GM12865 (cell line): ENCODE data around the gene TRAM2.

ENCODE experiments used
- DNase-seq: peaks from one replicate; pipeline ENCODE4 v3.0.0; 2010; ENCODE audit warnings: low read depth
- H3K4me3 ChIP-seq: 2 replicates; pipeline ENCODE4 v1.5.1; 2011; ENCODE audit warnings: mild to moderate bottlenecking, low read depth, low read length, control low read depth
- TF ChIP-seq, protein P1 (sequence below): IDR thresholded peaks from 2 replicates; pipeline ENCODE4 v1.5.1; 2011; ENCODE audit warnings: low read length, control low read depth, low read depth, inconsistent platforms; ENCODE audit not compliant: insufficient read depth; ENCODE audit errors: missing control alignments

TRAM2 gene

DNA sequence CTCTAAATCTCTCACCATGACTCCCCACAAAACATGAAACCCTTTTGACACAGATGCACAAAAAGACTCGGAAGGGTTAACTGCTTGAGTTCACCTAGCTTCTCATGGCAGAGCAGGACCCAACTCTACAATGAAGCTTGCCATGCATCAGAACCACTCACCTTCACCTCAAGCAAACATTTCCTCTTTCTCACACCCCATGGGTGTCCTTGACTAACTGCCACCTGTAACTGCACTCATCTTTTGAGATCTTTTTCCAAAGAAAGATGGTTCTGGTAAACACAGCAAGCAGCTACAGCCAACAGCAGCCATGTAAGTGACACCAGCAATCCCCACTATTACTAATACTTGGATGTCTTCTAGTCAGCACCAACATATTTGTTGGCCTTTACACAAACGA lies 80.2 kb downstream of the TRAM2 start:
- TF ChIP-seq, protein P1, sequence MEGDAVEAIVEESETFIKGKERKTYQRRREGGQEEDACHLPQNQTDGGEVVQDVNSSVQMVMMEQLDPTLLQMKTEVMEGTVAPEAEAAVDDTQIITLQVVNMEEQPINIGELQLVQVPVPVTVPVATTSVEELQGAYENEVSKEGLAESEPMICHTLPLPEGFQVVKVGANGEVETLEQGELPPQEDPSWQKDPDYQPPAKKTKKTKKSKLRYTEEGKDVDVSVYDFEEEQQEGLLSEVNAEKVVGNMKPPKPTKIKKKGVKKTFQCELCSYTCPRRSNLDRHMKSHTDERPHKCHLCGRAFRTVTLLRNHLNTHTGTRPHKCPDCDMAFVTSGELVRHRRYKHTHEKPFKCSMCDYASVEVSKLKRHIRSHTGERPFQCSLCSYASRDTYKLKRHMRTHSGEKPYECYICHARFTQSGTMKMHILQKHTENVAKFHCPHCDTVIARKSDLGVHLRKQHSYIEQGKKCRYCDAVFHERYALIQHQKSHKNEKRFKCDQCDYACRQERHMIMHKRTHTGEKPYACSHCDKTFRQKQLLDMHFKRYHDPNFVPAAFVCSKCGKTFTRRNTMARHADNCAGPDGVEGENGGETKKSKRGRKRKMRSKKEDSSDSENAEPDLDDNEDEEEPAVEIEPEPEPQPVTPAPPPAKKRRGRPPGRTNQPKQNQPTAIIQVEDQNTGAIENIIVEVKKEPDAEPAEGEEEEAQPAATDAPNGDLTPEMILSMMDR, result no peak
- no peak for DNase-seq
- no peak overlapping the region for H3K4me3 ChIP-seq

DNA sequence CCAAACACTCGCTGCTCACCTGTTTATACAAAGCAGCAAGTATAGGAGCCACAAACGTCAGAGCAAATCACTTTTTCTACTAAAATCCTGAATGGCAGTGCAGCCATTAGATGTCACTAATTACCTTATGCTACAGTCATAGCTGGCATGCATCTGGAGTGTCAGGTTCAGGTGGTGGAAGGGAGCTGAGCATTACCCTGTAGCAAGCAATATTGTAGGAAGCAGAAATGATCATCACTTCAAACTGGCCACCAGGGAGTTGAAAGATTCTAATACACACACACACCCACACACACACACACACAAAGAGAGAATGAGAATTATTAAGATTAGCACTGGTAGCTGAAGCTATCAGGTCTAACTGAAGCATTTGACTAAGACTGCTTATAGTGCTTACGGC lies 80.9 kb downstream of the TRAM2 start:
- TF ChIP-seq, protein P1, result no peak
- no peak overlapping the region for H3K4me3 ChIP-seq
- peak; percentile 51 for DNase-seq

DNA sequence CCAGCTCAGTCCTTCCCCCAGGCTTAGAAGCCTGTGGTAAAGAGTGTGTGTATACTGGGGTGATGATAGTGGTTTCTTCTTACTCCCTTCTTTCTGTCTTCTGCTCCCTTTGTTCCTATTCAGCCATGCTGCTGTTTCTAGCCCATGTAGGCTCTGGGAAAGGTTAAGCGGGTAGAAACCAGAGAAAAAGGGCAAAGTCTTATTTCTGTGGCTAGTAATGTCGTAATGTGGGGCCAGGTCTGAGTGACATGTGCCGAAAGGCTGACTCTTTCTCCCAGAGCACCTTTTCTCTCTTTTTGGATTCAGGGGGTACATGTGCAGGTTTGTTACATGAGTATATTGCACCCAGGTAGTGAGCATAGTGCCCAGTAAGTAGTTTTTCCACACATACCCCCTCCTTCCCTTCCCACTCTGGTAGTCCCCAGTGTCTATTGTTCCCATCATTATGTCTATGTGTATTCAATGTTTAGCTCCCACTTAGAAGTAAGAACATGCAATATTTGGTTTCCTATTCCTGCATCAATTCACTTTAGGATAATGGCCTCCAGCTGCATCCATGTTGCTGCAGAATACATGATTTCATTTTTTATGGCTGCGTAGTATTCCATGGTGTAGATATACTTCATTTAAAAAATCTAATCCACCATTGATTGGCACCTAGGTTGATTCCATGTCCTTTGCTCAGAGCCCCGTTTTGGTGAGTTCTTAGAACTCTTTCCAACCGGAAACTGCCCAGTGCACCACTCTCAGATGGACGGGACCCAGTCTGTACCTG lies 82.4 kb downstream of the TRAM2 start:
- DNase-seq, result no peak
- H3K4me3 ChIP-seq, result no peak overlapping the region
- TF ChIP-seq, protein P1, result no peak

DNA sequence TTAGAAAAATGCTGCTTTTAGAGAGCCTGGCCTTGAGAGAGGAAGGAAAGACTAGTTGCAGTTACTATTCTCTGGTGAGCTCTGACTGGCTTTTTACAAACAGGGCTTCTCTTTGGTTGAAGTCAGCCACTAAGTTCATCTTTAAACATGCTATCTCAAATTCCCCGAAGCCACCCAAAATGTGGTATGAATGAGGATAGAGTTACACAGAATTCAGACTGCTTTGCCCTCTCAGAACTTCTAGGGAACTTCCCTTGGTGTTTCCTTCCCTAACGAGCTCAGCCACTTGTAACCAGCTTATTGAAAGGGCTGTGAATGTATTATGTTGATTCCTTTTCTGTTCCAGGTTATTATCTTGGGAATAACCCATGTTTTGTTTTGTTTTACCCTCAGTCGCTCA lies 83.2 kb downstream of the TRAM2 start:
- TF ChIP-seq, protein P1, result no peak
- peak; percentile 73 for DNase-seq
- no peak overlapping the region; the same call in 1 of the 2 replicates for H3K4me3 ChIP-seq

DNA sequence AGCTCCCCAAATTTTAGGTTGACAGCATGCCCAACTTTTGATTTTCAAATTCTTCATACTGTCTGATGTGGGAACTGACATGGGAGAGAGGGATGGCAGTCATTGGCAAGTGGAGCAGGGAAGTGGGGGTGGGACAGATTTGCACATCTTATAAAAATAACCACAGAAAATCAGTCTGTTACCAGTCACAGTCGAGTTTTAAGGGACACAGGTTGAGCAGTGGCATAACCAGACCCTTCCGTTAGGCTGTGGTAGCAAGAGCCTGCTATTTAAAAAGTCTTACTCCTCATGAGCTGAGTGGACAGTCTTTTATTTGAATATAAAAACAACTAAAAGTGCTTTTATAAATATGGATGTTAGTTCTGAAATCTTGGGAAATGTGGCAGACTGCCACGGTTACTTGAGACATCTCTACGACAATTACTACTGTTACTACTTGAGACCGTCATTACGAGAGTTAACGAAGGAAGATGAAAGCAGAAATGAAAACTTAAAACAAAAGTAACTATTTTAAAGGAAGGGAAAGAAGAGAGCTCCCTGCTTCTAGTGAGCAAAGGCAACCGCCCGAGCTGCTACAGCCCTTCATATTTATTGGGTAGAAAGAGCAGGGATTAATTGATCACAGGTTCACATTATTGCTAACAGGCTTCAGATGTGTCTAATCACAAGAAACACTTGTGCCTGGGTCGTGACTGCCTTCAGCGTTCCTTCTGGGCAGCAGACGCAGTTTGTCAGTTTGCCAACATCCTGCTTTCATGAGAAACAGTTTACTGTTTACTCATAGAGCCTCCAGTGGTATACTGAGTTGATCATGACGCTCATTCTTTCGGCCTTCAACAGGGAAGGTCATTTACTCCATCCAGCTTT lies 85.4 kb downstream of the TRAM2 start:
- TF ChIP-seq, protein P1, result no peak
- DNase-seq, result peak; percentile 75
- H3K4me3 ChIP-seq, result peak overlapping the region; percentile 31

DNA sequence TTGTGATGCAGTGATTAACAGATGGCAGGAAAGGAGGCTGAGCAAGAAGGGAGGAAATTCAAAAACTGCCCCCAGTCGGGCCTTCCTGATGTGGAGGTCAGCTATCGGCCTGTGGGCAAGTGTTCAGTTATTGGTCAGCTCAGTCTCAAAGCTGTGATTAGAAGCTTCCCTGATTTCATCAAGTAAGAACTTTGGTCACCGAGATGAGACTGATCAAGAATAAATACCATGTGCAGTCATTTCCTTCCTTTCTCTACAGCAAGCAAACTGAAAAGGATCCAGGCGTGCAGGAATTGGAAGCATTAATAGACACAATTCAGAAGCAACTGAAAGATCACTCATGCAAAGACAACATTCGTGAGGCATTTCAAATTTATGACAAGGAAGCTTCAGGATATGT lies 87.0 kb downstream of the TRAM2 start:
- DNase-seq, result no peak
- no peak overlapping the region for H3K4me3 ChIP-seq
- TF ChIP-seq, protein P1, result no peak
